ENCODE results near the gene LHFPL3. TPM values are rescaled to one million over a fixed set of nuclear protein-coding genes. Genes with fewer than 3 reads are reported as not detected.

The LHFPL3 gene
- total and polyA plus RNA-seq, 2 donors (not counting 3 experiments of a cell fraction or from before 2014, with no cell fraction given) = not detected

- Histone ChIP-seq H2AFZ (ENCODE audit: low read depth, low read length) (no peak overlapping the region), H3K9me3 (replicated peaks; ENCODE audit: control insufficient read depth, insufficient read depth, low read length) (no peaks in the 10 kb centered on the region), H3K9ac (replicated peaks; ENCODE audit: extremely low read depth, insufficient read depth, low read length) (no peak overlapping the region), H3K27me3 (ENCODE audit: control insufficient read depth in 2 of 2, insufficient read depth in 2 of 2, low read length in 2 of 2) (no peaks in the 10 kb centered on the region), H3K79me2 (ENCODE audit: control insufficient read depth, insufficient read depth, low read length) (no peaks in the 10 kb centered on the region), H4K20me1 (replicated peaks; ENCODE audit: control insufficient read depth, extremely low read depth, insufficient read depth, low read length) (no peaks in the 10 kb centered on the region), H3K9me1 (replicated peaks; ENCODE audit: control insufficient read depth, extremely low read depth, insufficient read depth, low read length) (no peaks in the 10 kb centered on the region), H3K4me1 (ENCODE audit: control insufficient read depth, extremely low read depth, insufficient read depth, low read length) (no peaks in the 10 kb centered on the region), H3K4me3 (replicated peaks in 1 of 3; ENCODE audit: insufficient read depth in 1 of 3, low read depth in 1 of 3, low read length in 3 of 3) (no peak overlapping the region), H3K4me2 (ENCODE audit: insufficient read depth, low read length) (no peak overlapping the region), H3K27ac (ENCODE audit: insufficient read depth, low read depth, low read length) (no peak overlapping the region), H3K36me3 (ENCODE audit: control insufficient read depth in 2 of 2, extremely low read depth in 1 of 2, insufficient read depth in 2 of 2, low read length in 2 of 2) (no peaks in the 10 kb centered on the region)
- ChIA-PET CTCF (no interaction called here), POLR2A (no interaction called here)
- intact Hi-C loops (cut with micrococcal nuclease) (no loop called here), dilution Hi-C loops (cut with MboI; ENCODE audit: extremely low pct_ligation_motif_present, low sequenced_read_pairs) (no loop called here)
- no peak for FAIRE-seq
- no TSS peak for BruUV-seq (replicated peaks)
- no peak for TF ChIP-seq MAX (IDR thresholded peaks at IDR 0.05; ENCODE audit: insufficient read depth, insufficient read length)
- no peak for TF ChIP-seq EZH2 (IDR thresholded peaks at IDR 0.05; ENCODE audit: borderline replicate concordance, low read depth, low read length, severe bottlenecking)
- TF ChIP-seq MYC (IDR thresholded peaks at IDR 0.05; ENCODE audit: low read depth, low read length) = no peak
- TF ChIP-seq GATA2 (IDR thresholded peaks at IDR 0.05; ENCODE audit: insufficient read depth, insufficient read length, low read depth, low read length) = no peak
- TF ChIP-seq CTCF (IDR thresholded peaks at IDR 0.05; ENCODE audit: extremely low read depth in 1 of 2, insufficient read depth in 1 of 2, low read depth in 1 of 2, low read length in 2 of 2) = no peak
- no peak for TF ChIP-seq POLR2A (IDR thresholded peaks at IDR 0.05; ENCODE audit: low read depth, low read length)
- no peak for TF ChIP-seq FOS (IDR thresholded peaks at IDR 0.05; ENCODE audit: borderline replicate concordance, insufficient read depth, low read length)
- no peak for TF ChIP-seq JUN (IDR thresholded peaks at IDR 0.05; ENCODE audit: borderline replicate concordance, insufficient read depth, insufficient read length, low read depth)
- no peak for TF ChIP-seq POLR2AphosphoS5 (IDR thresholded peaks at IDR 0.05; ENCODE audit: insufficient read depth, low read depth, low read length)
- DNase-seq (ENCODE audit: low read depth, low spot score) = no peak
These were observed 24.3 kb downstream of the LHFPL3 start for GRCh38 chr7:104352736-104353135.

All from endothelial cell of umbilical vein (primary cell).